GM23338 (cell line): ENCODE results near the gene HRC.

Experiments
- CREB1 ChIP-seq: fragments of 250-450 bp; sonication (Bioruptor Pico); IDR thresholded peaks from 2 replicates; pipeline ENCODE4 v1.5.0; 2020; ENCODE audit warnings: low read depth, mild to moderate bottlenecking, moderate library complexity
- ETS1 ChIP-seq: IDR thresholded peaks from 2 replicates; pipeline ENCODE4 v1.6.1; 2016; ENCODE audit warnings: antibody characterized with exemption
- EZH2 ChIP-seq: fragments of 200-600 bp; sonication (generic); IDR thresholded peaks from one replicate; pipeline ENCODE4 v1.8.0; 2017; ENCODE audit warnings: antibody characterized with exemption, mild to moderate bottlenecking, low read depth; ENCODE audit not compliant: unreplicated experiment
- EZH2phosphoT487 ChIP-seq: fragments of 200-600 bp; sonication (generic); IDR thresholded peaks from one replicate; pipeline ENCODE4 v1.8.1; 2018; ENCODE audit warnings: antibody characterized with exemption; ENCODE audit not compliant: unreplicated experiment
- JUNB ChIP-seq: IDR thresholded peaks from one replicate; pipeline ENCODE4 v1.6.1; 2016; ENCODE audit warnings: antibody characterized with exemption; ENCODE audit not compliant: unreplicated experiment
- NANOG ChIP-seq: IDR thresholded peaks from 2 replicates; pipeline ENCODE4 v1.6.1; 2016; ENCODE audit warnings: antibody characterized with exemption, borderline replicate concordance
- POLR2AphosphoS5 ChIP-seq: IDR thresholded peaks from 2 replicates; pipeline ENCODE4 v1.6.1; 2016; ENCODE audit warnings: antibody characterized with exemption, low read depth
- TF ChIP-seq, protein P1 (sequence below), 2 experiments: fragments of 200-600 bp in 1 of 2; sonication (generic) in 1 of 2; conservative IDR thresholded peaks; 2 replicates each; pipeline versions ENCODE4 v1.5.1 to v1.6.1; 2016 to 2017; ENCODE audit warnings: antibody characterized with exemption in 2 of 2, low read depth in 2 of 2, mild to moderate bottlenecking in 2 of 2, moderate library complexity in 1 of 2

GRCh38 chr19:49141352-49141751, 13.8 kb downstream of the HRC start:
- TF ChIP-seq, protein P1, sequence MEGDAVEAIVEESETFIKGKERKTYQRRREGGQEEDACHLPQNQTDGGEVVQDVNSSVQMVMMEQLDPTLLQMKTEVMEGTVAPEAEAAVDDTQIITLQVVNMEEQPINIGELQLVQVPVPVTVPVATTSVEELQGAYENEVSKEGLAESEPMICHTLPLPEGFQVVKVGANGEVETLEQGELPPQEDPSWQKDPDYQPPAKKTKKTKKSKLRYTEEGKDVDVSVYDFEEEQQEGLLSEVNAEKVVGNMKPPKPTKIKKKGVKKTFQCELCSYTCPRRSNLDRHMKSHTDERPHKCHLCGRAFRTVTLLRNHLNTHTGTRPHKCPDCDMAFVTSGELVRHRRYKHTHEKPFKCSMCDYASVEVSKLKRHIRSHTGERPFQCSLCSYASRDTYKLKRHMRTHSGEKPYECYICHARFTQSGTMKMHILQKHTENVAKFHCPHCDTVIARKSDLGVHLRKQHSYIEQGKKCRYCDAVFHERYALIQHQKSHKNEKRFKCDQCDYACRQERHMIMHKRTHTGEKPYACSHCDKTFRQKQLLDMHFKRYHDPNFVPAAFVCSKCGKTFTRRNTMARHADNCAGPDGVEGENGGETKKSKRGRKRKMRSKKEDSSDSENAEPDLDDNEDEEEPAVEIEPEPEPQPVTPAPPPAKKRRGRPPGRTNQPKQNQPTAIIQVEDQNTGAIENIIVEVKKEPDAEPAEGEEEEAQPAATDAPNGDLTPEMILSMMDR (conservative IDR thresholded peaks at IDR 0.05; ENCODE audit: low read depth in 2 of 2), result no peak
- no peak for TF ChIP-seq NANOG
- no peak for TF ChIP-seq JUNB
- TF ChIP-seq POLR2AphosphoS5, result no peak
- no peak for TF ChIP-seq EZH2
- TF ChIP-seq ETS1, result no peak
- no peak for TF ChIP-seq CREB1
- no peak for TF ChIP-seq EZH2phosphoT487
